ENCODE results near the gene S100A5. TPM values are rescaled to one million over a fixed set of nuclear protein-coding genes. Genes with fewer than 3 reads are reported as not detected.

Gene S100A5
- total RNA-seq, 1 donor from 2014 or later, result 0.47 TPM

DNA sequence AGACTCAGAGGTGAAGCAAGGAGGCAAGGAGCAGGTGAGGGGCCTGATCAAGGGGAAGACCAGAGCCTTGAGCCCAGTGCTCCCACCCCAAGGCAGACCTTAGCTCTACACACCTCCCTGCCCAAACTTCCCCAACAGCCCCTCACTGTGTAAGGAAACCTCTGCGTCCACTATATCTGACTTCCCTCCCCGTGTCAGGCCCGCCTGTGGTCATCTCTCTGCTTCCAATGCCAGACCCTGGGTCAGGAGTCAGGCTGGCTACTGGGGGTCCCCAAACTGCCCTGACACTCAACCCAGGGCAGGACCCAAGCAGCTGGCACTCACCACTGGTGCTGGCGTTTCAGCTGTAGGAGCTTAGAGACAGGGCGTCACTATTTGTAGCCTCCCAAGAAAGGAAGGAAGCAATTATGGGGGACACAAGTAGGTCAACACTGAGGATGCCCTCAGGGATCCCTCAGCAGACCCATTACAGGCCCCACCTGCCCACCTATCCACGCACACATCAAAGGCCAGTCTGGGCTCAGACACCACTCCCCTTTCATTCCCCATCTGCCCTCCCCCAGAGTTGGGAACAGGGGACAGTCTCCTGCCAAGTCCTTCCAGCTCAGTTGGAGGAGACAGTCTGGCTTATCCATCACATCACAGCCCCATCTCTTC, 9.1 kb upstream of the S100A5 start:
- no peaks in the 10 kb centered on the region for H3K36me3 Mint-ChIP-seq (ENCODE audit: low read depth)
- peak overlapping the region; percentile 98 for H3K27ac Mint-ChIP-seq (ENCODE audit: unreplicated experiment)
- no peaks in the 10 kb centered on the region for H3K27me3 Mint-ChIP-seq (ENCODE audit: low read depth)
- DNase-seq (ENCODE audit: low spot score), result peak; percentile 59
- TF ChIP-seq, protein P1, sequence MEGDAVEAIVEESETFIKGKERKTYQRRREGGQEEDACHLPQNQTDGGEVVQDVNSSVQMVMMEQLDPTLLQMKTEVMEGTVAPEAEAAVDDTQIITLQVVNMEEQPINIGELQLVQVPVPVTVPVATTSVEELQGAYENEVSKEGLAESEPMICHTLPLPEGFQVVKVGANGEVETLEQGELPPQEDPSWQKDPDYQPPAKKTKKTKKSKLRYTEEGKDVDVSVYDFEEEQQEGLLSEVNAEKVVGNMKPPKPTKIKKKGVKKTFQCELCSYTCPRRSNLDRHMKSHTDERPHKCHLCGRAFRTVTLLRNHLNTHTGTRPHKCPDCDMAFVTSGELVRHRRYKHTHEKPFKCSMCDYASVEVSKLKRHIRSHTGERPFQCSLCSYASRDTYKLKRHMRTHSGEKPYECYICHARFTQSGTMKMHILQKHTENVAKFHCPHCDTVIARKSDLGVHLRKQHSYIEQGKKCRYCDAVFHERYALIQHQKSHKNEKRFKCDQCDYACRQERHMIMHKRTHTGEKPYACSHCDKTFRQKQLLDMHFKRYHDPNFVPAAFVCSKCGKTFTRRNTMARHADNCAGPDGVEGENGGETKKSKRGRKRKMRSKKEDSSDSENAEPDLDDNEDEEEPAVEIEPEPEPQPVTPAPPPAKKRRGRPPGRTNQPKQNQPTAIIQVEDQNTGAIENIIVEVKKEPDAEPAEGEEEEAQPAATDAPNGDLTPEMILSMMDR (IDR thresholded peaks at IDR 0.05), result no peak
- H3K4me3 Mint-ChIP-seq (ENCODE audit: unreplicated experiment), result no peak overlapping the region
- H3K4me1 Mint-ChIP-seq (ENCODE audit: low read depth), result peaks cover 80% of the 10 kb centered on the region
- H3K9me3 Mint-ChIP-seq (ENCODE audit: low read depth), result no peaks in the 10 kb centered on the region

DNA sequence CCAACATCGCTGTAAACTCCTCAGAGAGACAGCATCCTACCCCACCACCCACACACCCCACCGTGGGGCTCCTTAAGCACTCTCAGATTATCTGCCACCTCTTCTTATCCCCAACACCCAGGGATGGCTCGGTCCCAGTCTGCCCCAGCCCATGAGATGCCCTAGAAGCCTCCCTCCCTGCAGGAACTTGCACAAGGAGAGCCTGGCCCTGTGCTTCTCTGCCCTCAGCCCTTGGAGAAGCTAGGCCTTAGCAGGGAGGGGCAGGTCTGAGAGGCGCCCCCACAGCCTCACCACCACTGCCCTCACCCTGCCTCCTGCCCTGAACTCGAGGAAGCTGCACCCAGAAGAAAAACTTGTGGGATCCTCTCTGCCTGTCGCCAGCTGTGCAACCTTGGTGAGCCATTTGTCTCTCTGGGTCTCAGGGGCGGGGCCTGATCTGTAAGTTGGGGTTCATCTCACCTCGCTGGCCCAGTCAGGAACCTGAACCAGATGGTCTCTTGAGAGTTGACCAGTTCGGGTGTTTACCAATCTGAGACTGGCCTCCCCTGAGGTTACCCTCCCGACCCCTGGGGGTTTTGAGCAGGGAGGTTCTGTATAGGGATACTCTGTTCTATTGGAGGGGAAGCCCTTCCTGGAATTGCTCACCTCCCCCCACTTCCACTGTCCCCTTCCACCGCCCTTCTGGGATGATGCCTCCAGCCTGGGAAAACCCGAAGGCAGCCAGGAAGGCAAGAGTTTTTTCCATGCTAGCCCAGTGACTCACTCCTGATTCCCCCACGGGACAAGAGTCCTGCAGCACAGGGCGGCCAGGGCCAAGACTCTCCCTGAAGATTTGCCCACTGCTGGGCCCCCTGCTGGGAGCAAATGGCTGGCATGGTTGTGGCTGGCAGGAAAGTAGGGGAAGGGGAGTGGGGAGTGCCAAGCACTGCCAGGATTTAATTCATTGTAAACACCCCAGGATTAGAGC, 8.3 kb upstream of the S100A5 start, which contains the start of gene S100A3:
Gene S100A3, minus strand, starts transcription at position 537 of the 967 bp plus-strand sequence. CDS start 773 bp downstream, outside the sequence.
- no peaks in the 10 kb centered on the region for H3K27me3 Mint-ChIP-seq (ENCODE audit: low read depth)
- H3K4me3 Mint-ChIP-seq (ENCODE audit: unreplicated experiment), result no peak within 1 kb of the TSS
- TF ChIP-seq, protein P1 (IDR thresholded peaks at IDR 0.05), result peak; percentile 44
- H3K27ac Mint-ChIP-seq (ENCODE audit: unreplicated experiment), result peak within 1 kb of the TSS; percentile 98
- H3K4me1 Mint-ChIP-seq (ENCODE audit: low read depth), result peaks cover 82% of the 10 kb centered on the region
- peak; percentile 84 for DNase-seq (ENCODE audit: low spot score)
- H3K9me3 Mint-ChIP-seq (ENCODE audit: low read depth), result no peaks in the 10 kb centered on the region
- H3K36me3 Mint-ChIP-seq (ENCODE audit: low read depth), result no peaks in the 10 kb centered on the region

DNA sequence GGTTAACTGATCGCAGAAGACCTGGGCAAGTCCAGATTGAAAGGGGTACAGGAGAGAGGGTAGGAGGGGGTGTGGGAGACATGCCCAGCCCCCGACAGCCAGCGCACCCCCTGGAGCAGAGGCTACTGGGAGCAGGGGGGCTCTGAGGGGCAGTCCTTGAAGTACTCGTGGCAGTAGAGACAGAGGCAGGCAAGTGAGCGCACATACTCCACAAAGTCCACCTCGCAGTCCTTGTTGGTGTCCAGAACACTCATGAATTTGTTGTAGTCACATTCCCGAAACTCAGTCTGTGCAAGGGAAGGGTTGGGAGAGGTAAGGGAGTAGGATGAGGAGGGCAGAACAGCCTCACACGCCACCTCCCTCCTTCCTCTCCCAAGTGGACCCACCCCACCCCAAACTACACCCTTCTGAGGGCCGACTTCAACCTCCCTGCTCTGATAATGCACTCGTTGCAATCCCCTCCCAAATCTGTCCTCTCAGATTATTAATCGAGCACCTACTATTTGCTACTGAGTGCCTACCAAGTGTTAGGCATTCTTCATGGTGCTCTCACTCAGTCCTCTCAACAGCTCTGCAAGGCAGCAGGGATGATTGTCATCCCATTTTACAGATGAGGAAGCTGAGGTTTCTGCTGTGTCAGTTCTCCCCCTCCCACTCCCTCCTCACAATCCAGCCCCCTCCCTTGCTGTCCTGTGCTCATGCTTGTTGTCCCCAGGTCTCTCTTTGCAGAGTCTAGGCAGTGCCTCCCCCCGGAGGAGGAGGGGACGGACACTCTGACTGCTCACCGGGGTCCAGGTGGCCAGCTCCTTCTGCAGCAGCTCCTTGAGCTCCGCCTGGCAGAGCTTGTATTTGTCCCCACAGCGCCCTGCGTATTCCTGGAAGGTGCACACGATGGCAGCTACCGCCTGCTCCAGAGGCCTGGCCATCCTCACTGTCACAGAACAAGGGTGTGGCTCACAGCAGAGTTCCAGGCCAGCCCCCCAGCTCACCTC, 7.1 kb upstream of the S100A5 start:
- TF ChIP-seq, protein P1 (IDR thresholded peaks at IDR 0.05), result no peak
- Mint-ChIP-seq H3K27ac (ENCODE audit: unreplicated experiment) (peak overlapping the region; percentile 98), H3K36me3 (ENCODE audit: low read depth) (no peaks in the 10 kb centered on the region), H3K9me3 (ENCODE audit: low read depth) (no peaks in the 10 kb centered on the region), H3K4me3 (ENCODE audit: unreplicated experiment) (peak overlapping the region; percentile 12), H3K4me1 (ENCODE audit: low read depth) (peaks cover 82% of the 10 kb centered on the region), H3K27me3 (ENCODE audit: low read depth) (no peaks in the 10 kb centered on the region)
- no peak for DNase-seq (ENCODE audit: low spot score)

DNA sequence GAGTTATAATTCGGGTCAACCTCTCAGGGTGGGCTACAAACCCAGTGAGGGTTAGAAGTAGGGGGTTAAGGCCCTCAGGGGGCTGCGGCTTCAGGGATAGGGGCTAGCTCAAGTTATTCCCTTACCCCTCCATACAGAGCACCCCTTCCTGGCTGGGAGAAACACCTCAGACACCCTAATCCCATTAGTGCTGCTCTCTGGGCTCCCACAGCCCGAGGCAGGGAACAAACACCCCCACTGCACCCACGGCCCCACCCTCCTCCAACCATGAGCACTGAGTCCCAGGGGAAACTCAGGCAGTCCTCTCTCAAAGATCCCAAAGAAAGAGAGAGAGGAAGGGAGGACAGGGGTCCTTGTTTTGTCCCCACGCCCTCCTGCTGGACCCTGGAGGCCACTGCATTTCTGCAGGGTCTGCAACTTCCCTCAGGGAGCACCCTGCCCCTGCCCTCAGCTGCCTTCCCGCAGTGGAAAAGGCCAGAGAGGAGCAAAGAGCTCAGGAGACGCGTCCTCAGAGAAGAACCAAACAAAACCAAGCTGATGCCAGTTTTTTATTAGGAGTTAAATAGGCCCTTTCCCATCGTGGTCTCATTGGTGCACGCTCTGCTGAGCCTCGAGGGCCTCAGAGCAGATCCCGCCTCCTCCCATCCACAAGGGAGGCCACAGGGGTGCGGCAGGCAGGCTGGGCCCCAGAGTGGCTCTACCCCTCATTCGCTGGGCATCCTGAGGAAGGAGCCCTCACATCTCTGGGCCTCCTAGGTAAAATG, 6.2 kb upstream of the S100A5 start:
- H3K27ac Mint-ChIP-seq (ENCODE audit: unreplicated experiment), result peak overlapping the region; percentile 93
- no peaks in the 10 kb centered on the region for H3K36me3 Mint-ChIP-seq (ENCODE audit: low read depth)
- no peak for DNase-seq (ENCODE audit: low spot score)
- no peaks in the 10 kb centered on the region for H3K27me3 Mint-ChIP-seq (ENCODE audit: low read depth)
- peak overlapping the region; percentile 12 for H3K4me3 Mint-ChIP-seq (ENCODE audit: unreplicated experiment)
- peaks cover 91% of the 10 kb centered on the region for H3K4me1 Mint-ChIP-seq (ENCODE audit: low read depth)
- no peaks in the 10 kb centered on the region for H3K9me3 Mint-ChIP-seq (ENCODE audit: low read depth)
- TF ChIP-seq, protein P1 (IDR thresholded peaks at IDR 0.05), result no peak

Measured in chondrocyte (in vitro differentiated cells).